ENCODE measurements around the gene GUCA1A.
"Not testable (repeated sequence)": the region's sequence is repeated elsewhere in the genome, so short reads cannot be mapped to it uniquely, and the experiment has no call there.

Gene GUCA1A

GRCh38 chr6:42171813-42172581 is 1.2 kb upstream of the GUCA1A start:
- DNase-seq, result no peak

GRCh38 chr6:42175860-42176259 is 2.7 kb downstream of the GUCA1A start:
- no peak for DNase-seq

GRCh38 chr6:42176981-42177380 is 3.8 kb downstream of the GUCA1A start:
- DNase-seq, result no peak

GRCh38 chr6:42177514-42178364 is 4.6 kb downstream of the GUCA1A start:
- DNase-seq, result peak in 28 of 56 donors; percentile 1 to 61 (median 27)

- no peak for DNase-seq
These were observed 6.2 kb downstream of the GUCA1A start for GRCh38 chr6:42179261-42179944.

GRCh38 chr6:42179945-42180313 is 6.8 kb downstream of the GUCA1A start:
- DNase-seq, result no peak

- DNase-seq, result no peak
These were observed 8.9 kb downstream of the GUCA1A start for GRCh38 chr6:42182101-42182500.

GRCh38 chr6:42184475-42184874 is 11.3 kb downstream of the GUCA1A start:
- DNase-seq, result no peak

GRCh38 chr6:42185597-42185996 is 12.4 kb downstream of the GUCA1A start:
- no peak for DNase-seq

- DNase-seq, result no peak
These were observed 15.2 kb downstream of the GUCA1A start for GRCh38 chr6:42188406-42188805.

- no peak for DNase-seq
These were observed 17.5 kb downstream of the GUCA1A start for GRCh38 chr6:42190554-42191183.

GRCh38 chr6:42192385-42192784 is 19.2 kb downstream of the GUCA1A start:
- DNase-seq, result not testable (repeated sequence)

- DNase-seq, result no peak
These were observed 20.3 kb downstream of the GUCA1A start for GRCh38 chr6:42193491-42193894.

- DNase-seq, result no peak
These were observed 20.9 kb downstream of the GUCA1A start for GRCh38 chr6:42194056-42194455.

- no peak for DNase-seq
These were observed 22.3 kb downstream of the GUCA1A start for GRCh38 chr6:42195415-42195814.

- DNase-seq, result peak in 20 of 56 donors; percentile 4 to 40 (median 18)
These were observed 24.6 kb downstream of the GUCA1A start for GRCh38 chr6:42197555-42198362.

GRCh38 chr6:42199106-42199981 is 26.2 kb downstream of the GUCA1A start:
- no peak for DNase-seq

GRCh38 chr6:42200035-42200434 is 26.9 kb downstream of the GUCA1A start:
- no peak for DNase-seq

- no peak for DNase-seq
These were observed 28.2 kb downstream of the GUCA1A start for GRCh38 chr6:42201382-42201781.

Data from nucleus accumbens (tissue), 56 donors.